Prostate gland (tissue), 2 donors: Measurements from ENCODE around the gene NKAP.

ENCODE experiments used
- POLR2A ChIP-seq: fragments of 450-650 bp; IDR thresholded peaks from one replicate; pipeline ENCODE4 v1.6.1; 2016; ENCODE audit warnings: antibody characterized with exemption, mild to moderate bottlenecking
- POLR2AphosphoS5 ChIP-seq: sonication (generic); formaldehyde crosslinking; IDR thresholded peaks from one replicate; pipeline ENCODE4 v1.6.1; 2017; ENCODE audit warnings: antibody characterized with exemption
- TF ChIP-seq, protein P1 (sequence below), 4 experiments: fragments of 200-600 bp in 2 of 4; fragments of 450-650 bp in 2 of 4; sonication (generic) in 2 of 4; IDR thresholded peaks; 1 replicate in 3 of 4; 2 replicates in 1 of 4; pipeline ENCODE4 v1.5.1; 2016 to 2019; ENCODE audit warnings: antibody characterized with exemption in 4 of 4, mild to moderate bottlenecking in 2 of 4, moderate library complexity in 2 of 4

DNA sequence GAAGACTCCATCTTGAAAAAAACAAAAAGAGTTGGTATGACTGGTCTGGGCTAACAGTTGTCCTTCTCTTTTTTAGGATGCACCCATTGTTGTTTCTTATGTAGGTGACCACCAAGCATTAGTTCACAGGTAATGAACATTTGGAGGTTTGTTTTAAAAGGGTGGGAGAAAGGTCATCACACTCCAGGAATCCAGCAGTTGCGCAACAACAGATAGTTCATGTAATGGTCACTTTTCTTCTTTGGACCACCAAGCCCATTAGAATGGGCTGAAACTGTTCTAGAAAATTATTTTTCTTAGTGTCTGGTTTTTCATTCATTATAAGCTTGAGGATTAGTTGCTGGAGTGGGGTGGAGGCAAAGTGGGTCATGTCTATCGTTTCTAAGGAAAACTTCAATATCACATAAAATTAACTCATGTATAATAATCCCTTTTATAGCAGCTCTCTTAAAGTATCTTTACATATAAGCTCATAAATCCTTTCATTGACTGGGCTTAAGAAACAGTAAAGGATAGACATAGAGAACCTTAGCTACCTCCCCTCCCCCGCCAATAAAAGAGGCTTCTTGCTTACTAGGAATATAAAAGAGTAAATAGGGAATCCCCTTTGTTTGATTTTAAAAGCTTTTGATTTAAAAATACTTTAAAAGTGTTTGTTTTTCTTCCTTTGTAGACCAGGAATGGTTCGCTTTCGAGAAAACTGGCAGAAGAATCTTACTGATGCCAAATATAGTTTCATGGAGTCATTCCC lies 23.5 kb downstream of the NKAP start:
- TF ChIP-seq, protein P1, sequence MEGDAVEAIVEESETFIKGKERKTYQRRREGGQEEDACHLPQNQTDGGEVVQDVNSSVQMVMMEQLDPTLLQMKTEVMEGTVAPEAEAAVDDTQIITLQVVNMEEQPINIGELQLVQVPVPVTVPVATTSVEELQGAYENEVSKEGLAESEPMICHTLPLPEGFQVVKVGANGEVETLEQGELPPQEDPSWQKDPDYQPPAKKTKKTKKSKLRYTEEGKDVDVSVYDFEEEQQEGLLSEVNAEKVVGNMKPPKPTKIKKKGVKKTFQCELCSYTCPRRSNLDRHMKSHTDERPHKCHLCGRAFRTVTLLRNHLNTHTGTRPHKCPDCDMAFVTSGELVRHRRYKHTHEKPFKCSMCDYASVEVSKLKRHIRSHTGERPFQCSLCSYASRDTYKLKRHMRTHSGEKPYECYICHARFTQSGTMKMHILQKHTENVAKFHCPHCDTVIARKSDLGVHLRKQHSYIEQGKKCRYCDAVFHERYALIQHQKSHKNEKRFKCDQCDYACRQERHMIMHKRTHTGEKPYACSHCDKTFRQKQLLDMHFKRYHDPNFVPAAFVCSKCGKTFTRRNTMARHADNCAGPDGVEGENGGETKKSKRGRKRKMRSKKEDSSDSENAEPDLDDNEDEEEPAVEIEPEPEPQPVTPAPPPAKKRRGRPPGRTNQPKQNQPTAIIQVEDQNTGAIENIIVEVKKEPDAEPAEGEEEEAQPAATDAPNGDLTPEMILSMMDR (IDR thresholded peaks at IDR 0.05) = no peak
- TF ChIP-seq POLR2AphosphoS5 (no peak), POLR2A (no peak)
